Skeletal muscle tissue (tissue), 4 donors: ENCODE data around the gene CLEC4G. TPM values are rescaled to one million over a fixed set of nuclear protein-coding genes. Genes with fewer than 3 reads are reported as not detected.

Experiments used
- H3K27ac ChIP-seq: one replicate; pipeline ENCODE4 v1.7.0; 2013; ENCODE audit warnings: mild to moderate bottlenecking, low read depth, low read length, inconsistent platforms
- H3K27me3 ChIP-seq, 3 donors: one replicate each; pipeline ENCODE4 v1.7.0; 2013; ENCODE audit warnings: low read length in 3 of 3; ENCODE audit not compliant: control insufficient read depth in 3 of 3, insufficient read depth in 3 of 3
- H3K36me3 ChIP-seq, 3 donors: one replicate each; pipeline ENCODE4 v1.7.0; 2013; ENCODE audit warnings: low read length in 3 of 3; ENCODE audit not compliant: control insufficient read depth in 3 of 3, insufficient read depth in 3 of 3
- H3K4me1 ChIP-seq, 3 donors: one replicate each; pipeline ENCODE4 v1.7.0; 2013; ENCODE audit warnings: low read length in 3 of 3, mild to moderate bottlenecking in 3 of 3; ENCODE audit not compliant: control insufficient read depth in 3 of 3, insufficient read depth in 3 of 3
- H3K4me3 ChIP-seq, 3 donors: one replicate each; pipeline ENCODE4 v1.7.0; 2013; ENCODE audit warnings: low read length in 3 of 3
- H3K9ac ChIP-seq, 3 donors: one replicate each; pipeline ENCODE4 v1.7.0; 2013; ENCODE audit warnings: low read length in 3 of 3, mild to moderate bottlenecking in 3 of 3, moderate library complexity in 2 of 3, low read depth in 1 of 3
- H3K9me3 ChIP-seq, 3 donors: one replicate each; pipeline ENCODE4 v1.7.0; 2013; ENCODE audit warnings: low read length in 3 of 3; ENCODE audit not compliant: control insufficient read depth in 3 of 3
- total RNA-seq: library from RNA; depleted of rRNA; stranded (reverse); fragments of >200 nt; gene quantifications from one replicate; pipeline ENCODE4 v1.2.3, GENCODE V29; 2014
- donor health status: Osteomylitis.

Gene CLEC4G, protein sequence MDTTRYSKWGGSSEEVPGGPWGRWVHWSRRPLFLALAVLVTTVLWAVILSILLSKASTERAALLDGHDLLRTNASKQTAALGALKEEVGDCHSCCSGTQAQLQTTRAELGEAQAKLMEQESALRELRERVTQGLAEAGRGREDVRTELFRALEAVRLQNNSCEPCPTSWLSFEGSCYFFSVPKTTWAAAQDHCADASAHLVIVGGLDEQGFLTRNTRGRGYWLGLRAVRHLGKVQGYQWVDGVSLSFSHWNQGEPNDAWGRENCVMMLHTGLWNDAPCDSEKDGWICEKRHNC
- total RNA-seq = 0.52 TPM

DNA sequence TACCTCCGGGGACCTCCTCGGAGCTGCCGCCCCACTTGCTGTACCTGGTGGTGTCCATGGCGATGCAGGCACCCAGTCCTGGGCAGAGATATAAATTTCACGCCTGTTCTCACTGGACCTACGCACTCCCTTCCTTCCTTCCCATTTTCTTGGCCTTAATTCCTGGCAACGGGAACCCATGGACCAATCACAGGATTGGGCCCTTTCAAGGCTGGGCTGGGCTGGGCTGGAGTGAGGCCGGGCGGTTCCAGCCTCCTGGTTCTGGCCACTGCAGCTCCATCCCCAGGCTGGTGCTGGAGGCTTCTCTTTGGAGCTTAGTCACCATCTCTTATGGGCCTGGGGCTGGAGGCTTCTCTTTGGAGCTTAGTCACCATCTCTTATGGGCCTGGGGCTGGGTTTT lies at the start of gene CLEC4G:
Gene CLEC4G (minus strand): TSS at position 66 of the 400 bp plus-strand sequence. CDS start 8 bp downstream, at position 58.
- no peaks in the 10 kb centered on the region for H3K36me3 ChIP-seq
- no peaks in the 10 kb centered on the region for H3K4me1 ChIP-seq
- H3K9me3 ChIP-seq = no peaks in the 10 kb centered on the region
- H3K27me3 ChIP-seq = peaks cover 37 to 47% (median 42%) of the 10 kb centered on the region in 3 donors
- no peak within 1 kb of the TSS for H3K9ac ChIP-seq
- H3K4me3 ChIP-seq = no peak within 1 kb of the TSS
- H3K27ac ChIP-seq = no peak within 1 kb of the TSS

GRCh38 chr19:7781157-7781556 lies 49.2 kb upstream of the CLEC4G start:
- peaks cover 0 to 3% (median 0%) of the 10 kb centered on the region in 3 donors for H3K9me3 ChIP-seq
- no peaks in the 10 kb centered on the region for H3K36me3 ChIP-seq
- no peak overlapping the region for H3K4me3 ChIP-seq
- no peak overlapping the region for H3K27ac ChIP-seq
- H3K9ac ChIP-seq = no peak overlapping the region
- H3K4me1 ChIP-seq = no peaks in the 10 kb centered on the region
- peaks cover 0 to 32% (median 8%) of the 10 kb centered on the region in 3 donors for H3K27me3 ChIP-seq

DNA sequence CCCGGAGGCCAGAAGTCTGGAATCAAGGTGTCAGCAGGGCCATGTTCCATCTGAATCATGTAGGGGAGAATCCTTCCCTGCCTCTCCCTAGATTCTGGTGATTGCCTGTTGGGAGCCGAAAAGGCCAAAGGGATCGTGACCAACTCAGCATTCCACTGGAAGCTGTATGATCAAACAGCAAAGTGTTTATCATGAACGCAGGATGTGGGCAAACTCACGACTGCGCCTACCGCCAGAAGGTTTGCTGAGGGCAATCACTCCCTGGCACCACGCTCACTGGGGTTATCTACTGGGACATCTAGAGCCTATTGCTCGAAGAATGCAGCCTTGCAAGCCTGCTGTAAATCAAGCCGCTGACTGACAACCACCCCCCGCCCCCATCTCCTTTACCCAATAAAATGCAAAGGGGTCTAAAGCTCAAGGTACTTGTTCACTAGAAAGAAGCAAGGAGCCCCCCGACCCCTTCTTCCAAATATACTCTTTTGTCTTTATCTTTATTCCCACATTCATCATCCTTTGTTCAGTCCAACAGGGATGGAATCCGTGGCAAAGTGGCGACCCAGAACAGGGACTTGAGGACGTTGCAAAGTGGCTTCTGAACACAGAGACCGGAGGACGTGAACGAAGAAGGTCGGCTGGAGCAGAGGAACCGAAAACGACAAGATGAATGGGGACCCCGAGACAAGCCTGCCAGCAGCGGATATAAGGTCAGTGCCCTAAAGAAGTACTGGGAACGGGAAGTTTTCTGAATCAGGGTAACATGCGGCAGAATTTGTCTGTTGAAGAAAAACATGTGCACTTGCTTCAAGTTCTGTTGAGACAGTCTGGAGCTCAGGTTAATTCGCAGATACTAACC lies 47.9 kb upstream of the CLEC4G start:
- Histone ChIP-seq H3K9me3 (peaks cover 0 to 3% (median 0%) of the 10 kb centered on the region in 3 donors), H3K4me1 (no peaks in the 10 kb centered on the region), H3K9ac (no peak overlapping the region), H3K27ac (no peak overlapping the region), H3K36me3 (no peaks in the 10 kb centered on the region), H3K27me3 (peaks cover 2 to 38% (median 8%) of the 10 kb centered on the region in 3 donors), H3K4me3 (no peak overlapping the region)

DNA sequence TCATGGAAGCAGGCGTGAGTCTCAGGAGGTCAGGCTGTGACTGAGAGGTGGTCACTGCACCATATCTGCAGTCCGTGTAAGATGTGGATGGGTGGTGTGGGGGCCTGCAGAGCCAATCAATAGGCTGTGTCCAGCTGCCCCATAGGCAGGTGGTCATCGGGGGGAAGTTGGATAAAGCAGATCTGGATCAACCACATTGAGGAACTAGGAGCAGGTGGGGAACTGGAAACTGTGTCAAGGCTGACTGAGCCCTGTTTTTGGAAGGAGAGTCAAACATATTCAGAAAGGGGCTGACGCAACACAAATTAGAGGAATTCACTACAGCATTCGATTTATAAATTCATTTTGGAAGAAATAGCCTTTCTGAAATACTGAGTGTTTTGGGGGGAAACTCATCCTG lies 46.2 kb upstream of the CLEC4G start:
- H3K4me1 ChIP-seq = no peaks in the 10 kb centered on the region
- peaks cover 0 to 33% (median 2%) of the 10 kb centered on the region in 3 donors for H3K27me3 ChIP-seq
- H3K9ac ChIP-seq = no peak overlapping the region
- H3K36me3 ChIP-seq = no peaks in the 10 kb centered on the region
- peaks cover 0 to 3% (median 0%) of the 10 kb centered on the region in 3 donors for H3K9me3 ChIP-seq
- H3K4me3 ChIP-seq = no peak overlapping the region
- H3K27ac ChIP-seq = no peak overlapping the region

DNA sequence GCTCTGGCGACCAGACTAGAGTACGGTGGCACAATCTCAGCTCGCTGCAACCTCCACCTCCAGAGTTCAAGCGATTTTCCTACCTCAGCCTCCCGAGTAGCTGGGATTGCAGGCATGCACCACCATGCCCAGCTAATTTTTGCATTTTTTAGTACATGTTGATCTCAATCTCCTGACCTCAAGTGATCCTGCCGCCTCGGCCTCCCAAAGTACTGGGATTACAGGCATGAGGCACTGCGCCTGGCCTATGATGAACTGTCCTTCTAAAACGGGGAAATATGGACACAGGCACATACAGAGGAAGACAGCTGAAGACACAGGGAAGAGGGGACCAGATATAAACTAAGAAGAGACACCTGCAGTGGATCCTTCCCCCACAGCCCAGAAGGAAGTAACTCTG lies 43.9 kb upstream of the CLEC4G start:
- peaks cover 0 to 27% (median 6%) of the 10 kb centered on the region in 3 donors for H3K27me3 ChIP-seq
- H3K36me3 ChIP-seq = no peaks in the 10 kb centered on the region
- no peaks in the 10 kb centered on the region for H3K4me1 ChIP-seq
- H3K27ac ChIP-seq = no peak overlapping the region
- peaks cover 0 to 3% (median 0%) of the 10 kb centered on the region in 3 donors for H3K9me3 ChIP-seq
- H3K4me3 ChIP-seq = no peak overlapping the region
- H3K9ac ChIP-seq = no peak overlapping the region

DNA sequence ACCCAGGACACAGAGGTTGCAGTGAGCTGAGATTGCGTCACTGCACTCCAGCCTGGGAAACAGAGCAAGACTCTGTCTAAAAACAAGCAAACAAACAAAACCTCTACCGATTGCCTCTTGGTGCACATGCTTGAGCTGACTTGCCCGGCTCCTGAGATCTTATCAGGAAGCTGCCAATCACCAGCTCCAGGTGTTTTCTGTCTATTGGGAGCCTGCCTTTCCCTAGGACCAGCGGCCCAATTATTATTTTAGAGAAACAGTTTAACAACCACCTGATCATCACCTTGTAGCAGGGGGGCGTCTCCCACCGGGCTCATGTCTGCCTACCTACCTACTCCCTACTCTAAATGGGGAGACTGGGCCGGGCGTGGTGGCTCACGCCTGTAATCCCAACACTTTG lies 41.9 kb upstream of the CLEC4G start:
- no peaks in the 10 kb centered on the region for H3K4me1 ChIP-seq
- H3K9me3 ChIP-seq = peaks cover 0 to 3% (median 0%) of the 10 kb centered on the region in 3 donors
- H3K36me3 ChIP-seq = no peaks in the 10 kb centered on the region
- peaks cover 0 to 20% (median 12%) of the 10 kb centered on the region in 3 donors for H3K27me3 ChIP-seq
- no peak overlapping the region for H3K4me3 ChIP-seq
- no peak overlapping the region for H3K9ac ChIP-seq
- H3K27ac ChIP-seq = no peak overlapping the region

GRCh38 chr19:7772752-7773291 lies 40.9 kb upstream of the CLEC4G start:
- peaks cover 0 to 18% (median 12%) of the 10 kb centered on the region in 3 donors for H3K27me3 ChIP-seq
- no peak overlapping the region for H3K9ac ChIP-seq
- no peak overlapping the region for H3K27ac ChIP-seq
- no peak overlapping the region for H3K4me3 ChIP-seq
- no peaks in the 10 kb centered on the region for H3K4me1 ChIP-seq
- H3K36me3 ChIP-seq = no peaks in the 10 kb centered on the region
- peaks cover 0 to under 1% (median 0%) of the 10 kb centered on the region in 3 donors for H3K9me3 ChIP-seq

- H3K36me3 ChIP-seq = no peaks in the 10 kb centered on the region
- no peaks in the 10 kb centered on the region for H3K4me1 ChIP-seq
- peaks cover 0 to 20% (median 12%) of the 10 kb centered on the region in 3 donors for H3K27me3 ChIP-seq
- no peak overlapping the region for H3K9ac ChIP-seq
- no peaks in the 10 kb centered on the region for H3K9me3 ChIP-seq
- H3K27ac ChIP-seq = no peak overlapping the region
- no peak overlapping the region for H3K4me3 ChIP-seq
Observed at GRCh38 chr19:7771072-7771471, 39.2 kb upstream of the CLEC4G start.

DNA sequence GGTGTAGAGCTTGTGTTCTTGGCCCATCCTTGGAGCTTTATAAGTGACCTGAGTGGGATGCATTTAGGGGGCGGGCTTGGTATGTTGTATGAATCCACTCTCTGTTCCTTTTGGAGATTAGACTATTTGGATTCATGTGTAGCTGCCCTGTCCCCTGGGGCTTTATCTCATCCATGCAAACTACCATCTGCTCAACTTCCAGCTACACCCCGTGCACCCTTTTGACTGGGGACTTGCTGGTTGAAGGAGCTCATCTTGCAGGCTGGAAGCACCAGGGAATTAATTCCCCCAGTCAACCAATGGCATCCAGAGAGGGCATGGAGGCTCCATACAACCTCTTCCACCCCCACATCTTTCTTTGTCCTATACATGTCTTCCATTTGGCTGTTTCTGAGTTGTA lies 37.3 kb upstream of the CLEC4G start:
- Histone ChIP-seq H3K4me3 (no peak overlapping the region), H3K9me3 (no peaks in the 10 kb centered on the region), H3K27me3 (peaks cover 0 to 15% (median 10%) of the 10 kb centered on the region in 3 donors), H3K36me3 (no peaks in the 10 kb centered on the region), H3K4me1 (no peaks in the 10 kb centered on the region), H3K27ac (no peak overlapping the region), H3K9ac (no peak overlapping the region)

DNA sequence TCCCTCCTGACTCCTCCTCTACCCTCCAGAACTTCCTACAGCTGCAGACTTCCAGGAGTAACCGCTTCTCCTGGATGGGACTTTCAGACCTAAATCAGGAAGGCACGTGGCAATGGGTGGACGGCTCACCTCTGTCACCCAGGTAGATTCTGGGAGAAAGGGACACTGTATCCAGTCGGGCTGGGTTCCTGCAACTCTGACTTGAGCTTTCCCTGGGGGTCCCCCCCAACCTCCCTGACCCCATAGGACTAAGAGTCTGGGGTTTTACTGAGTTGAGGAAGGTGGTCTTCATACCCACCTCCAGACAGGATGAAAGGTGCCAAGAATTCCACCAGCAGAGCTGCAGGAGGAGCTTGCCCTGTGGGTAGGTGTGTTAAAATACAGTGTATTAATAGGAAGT lies 35.6 kb upstream of the CLEC4G start:
- no peaks in the 10 kb centered on the region for H3K36me3 ChIP-seq
- peaks cover 0 to 14% (median 10%) of the 10 kb centered on the region in 3 donors for H3K27me3 ChIP-seq
- H3K27ac ChIP-seq = no peak overlapping the region
- H3K9ac ChIP-seq = no peak overlapping the region
- no peaks in the 10 kb centered on the region for H3K4me1 ChIP-seq
- H3K9me3 ChIP-seq = no peaks in the 10 kb centered on the region
- no peak overlapping the region for H3K4me3 ChIP-seq
